Peyer's patch (tissue), 4 donors: ENCODE data around the gene KLHL29.

Experiments used
- POLR2A ChIP-seq, 2 donors: fragments of 450-650 bp; IDR thresholded peaks; one replicate each; pipeline ENCODE4 v1.5.1; 2017; ENCODE audit warnings: antibody characterized with exemption in 2 of 2, mild to moderate bottlenecking in 2 of 2, moderate library complexity in 2 of 2
- TF ChIP-seq, protein P1 (sequence below), 6 experiments: fragments of 450-650 bp in 4 of 6; fragments of 200-600 bp in 2 of 6; sonication (generic) in 1 of 6; IDR thresholded peaks; one replicate each; pipeline ENCODE4 v1.5.1; 2017 to 2019; ENCODE audit warnings: antibody characterized with exemption in 6 of 6, mild to moderate bottlenecking in 3 of 6, moderate library complexity in 1 of 6

DNA sequence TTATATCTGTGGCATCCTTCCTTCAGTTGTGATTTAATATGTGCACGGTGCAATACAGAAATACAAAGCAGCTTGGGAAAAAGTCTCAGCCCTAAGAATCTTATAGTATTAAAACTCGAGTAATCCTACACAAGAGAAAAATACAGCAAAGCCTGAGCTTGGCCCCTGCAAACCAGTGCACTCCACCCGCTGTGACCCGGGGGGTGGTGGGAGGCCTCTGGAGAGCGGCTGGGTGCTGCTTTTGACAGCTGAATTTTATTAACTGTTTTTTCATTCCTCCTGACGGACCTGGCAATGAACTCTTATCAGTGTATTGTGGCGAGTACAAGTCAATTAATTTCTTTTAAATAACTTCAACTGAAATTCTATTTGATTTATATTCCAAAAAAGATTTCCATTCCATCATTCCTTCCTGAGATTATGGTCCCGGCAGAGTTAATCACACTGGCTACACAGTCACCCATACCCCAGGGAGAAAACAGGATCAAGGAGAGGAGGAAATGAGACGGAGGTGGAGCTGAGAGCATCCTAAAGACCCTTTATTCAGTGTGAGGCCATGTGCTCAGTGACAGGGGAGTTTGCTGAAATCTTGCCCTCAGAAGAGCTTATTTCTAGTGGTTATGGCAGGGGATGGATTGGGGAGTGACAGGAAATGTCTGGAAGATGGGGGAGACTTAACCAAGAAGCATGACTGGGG, 124.8 kb downstream of the KLHL29 start:
- TF ChIP-seq, protein P1, sequence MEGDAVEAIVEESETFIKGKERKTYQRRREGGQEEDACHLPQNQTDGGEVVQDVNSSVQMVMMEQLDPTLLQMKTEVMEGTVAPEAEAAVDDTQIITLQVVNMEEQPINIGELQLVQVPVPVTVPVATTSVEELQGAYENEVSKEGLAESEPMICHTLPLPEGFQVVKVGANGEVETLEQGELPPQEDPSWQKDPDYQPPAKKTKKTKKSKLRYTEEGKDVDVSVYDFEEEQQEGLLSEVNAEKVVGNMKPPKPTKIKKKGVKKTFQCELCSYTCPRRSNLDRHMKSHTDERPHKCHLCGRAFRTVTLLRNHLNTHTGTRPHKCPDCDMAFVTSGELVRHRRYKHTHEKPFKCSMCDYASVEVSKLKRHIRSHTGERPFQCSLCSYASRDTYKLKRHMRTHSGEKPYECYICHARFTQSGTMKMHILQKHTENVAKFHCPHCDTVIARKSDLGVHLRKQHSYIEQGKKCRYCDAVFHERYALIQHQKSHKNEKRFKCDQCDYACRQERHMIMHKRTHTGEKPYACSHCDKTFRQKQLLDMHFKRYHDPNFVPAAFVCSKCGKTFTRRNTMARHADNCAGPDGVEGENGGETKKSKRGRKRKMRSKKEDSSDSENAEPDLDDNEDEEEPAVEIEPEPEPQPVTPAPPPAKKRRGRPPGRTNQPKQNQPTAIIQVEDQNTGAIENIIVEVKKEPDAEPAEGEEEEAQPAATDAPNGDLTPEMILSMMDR (IDR thresholded peaks at IDR 0.05) = no peak
- no peak for TF ChIP-seq POLR2A (IDR thresholded peaks at IDR 0.05)
